Body of pancreas (tissue), 4 donors: ENCODE measurements around the gene MIEF2. TPM values are rescaled to one million over a fixed set of nuclear protein-coding genes. Genes with fewer than 3 reads are reported as not detected.

Experiments
- ATAC-seq: fragments of 150-250 bp; one replicate; pipeline ENCODE4 v1.9.1; 2016
- DNase-seq, 4 donors: peaks; one replicate each; pipeline ENCODE4 v3.0.0-alpha.2; 2019
- H3K27ac ChIP-seq, 4 donors: fragments of 200-600 bp; sonication (generic); 1 replicate in 3 of 4; 2 replicates in 1 of 4; pipeline versions ENCODE4 v1.5.1 to v1.6.1; 2016 to 2019; ENCODE audit warnings: mild to moderate bottlenecking in 1 of 4, mixed read lengths in 1 of 4, moderate library complexity in 1 of 4
- H3K27me3 ChIP-seq, 2 donors: fragments of 200-600 bp; sonication (generic); one replicate each; pipeline ENCODE4 v1.6.0; 2016; ENCODE audit warnings: mild to moderate bottlenecking in 1 of 2
- H3K36me3 ChIP-seq, 2 donors: fragments of 200-600 bp; sonication (generic); replicated peaks in 1 of 2; 2 replicates each; pipeline ENCODE4 v1.5.1; 2016; ENCODE audit warnings: low read depth in 2 of 2; ENCODE audit not compliant: insufficient read depth in 1 of 2
- H3K4me1 ChIP-seq: fragments of 200-600 bp; sonication (generic); one replicate; pipeline ENCODE4 v1.6.0; 2016
- H3K4me3 ChIP-seq, 2 donors: fragments of 200-600 bp; sonication (generic); 1 replicate in 1 of 2; 2 replicates in 1 of 2; pipeline ENCODE4 v1.5.1; 2016 to 2019
- H3K9me3 ChIP-seq, 3 donors: fragments of 200-600 bp; sonication (generic); 1 replicate in 2 of 3; 2 replicates in 1 of 3; pipeline ENCODE4 v1.5.1; 2016
- CTCF ChIP-seq, 7 experiments: fragments of 450-650 bp in 4 of 7; fragments of 200-600 bp in 3 of 7; sonication (generic) in 3 of 7; IDR thresholded peaks; one replicate each; pipeline ENCODE4 v1.5.1; 2016 to 2019; ENCODE audit warnings: antibody characterized with exemption in 7 of 7
- POLR2A ChIP-seq, 3 donors: fragments of 450-650 bp; IDR thresholded peaks; one replicate each; pipeline ENCODE4 v1.6.1; 2016; ENCODE audit warnings: antibody characterized with exemption in 3 of 3, mild to moderate bottlenecking in 2 of 3
- WGBS, 2 donors: methylation state at CpG; one replicate each; pipeline ENCODE4 v1.1.5; 2017; 5-methylcytosine and 5-hydroxymethylcytosine counted together
- intact Hi-C: fragments of 100-400 bp; cut with DNase I; formaldehyde crosslinking; loops from one replicate; pipeline ENCODE4 v1.15.1; 2023
- total RNA-seq, 2 donors: library from RNA; depleted of rRNA; stranded (reverse); fragments of >200 nt; gene quantifications; one replicate each; pipeline ENCODE4 v1.1.0, GENCODE V29; 2016

Gene MIEF2
- total RNA-seq, 2 donors from 2014 or later: 16.2 to 21.8 TPM

- ATAC-seq (no peak), DNase-seq (no peak)
- no peak overlapping the region for H3K27ac ChIP-seq
- H3K4me1 ChIP-seq: peaks cover 14% of the 10 kb centered on the region
- H3K9me3 ChIP-seq: no peaks in the 10 kb centered on the region
- H3K27me3 ChIP-seq: no peaks in the 10 kb centered on the region
- no peak overlapping the region for H3K4me3 ChIP-seq
- TF ChIP-seq POLR2A (IDR thresholded peaks at IDR 0.05): no peak
- TF ChIP-seq CTCF (IDR thresholded peaks at IDR 0.05): no peak
- no peaks in the 10 kb centered on the region for H3K36me3 ChIP-seq
- intact Hi-C loops: no loop called here
- WGBS, 2 donors: 90 to 100% methylated on average over 2 to 4 of the region's 4 CpGs
Observed at GRCh38 chr17:18224053-18224386, 36.4 kb upstream of the MIEF2 start.

- DNase-seq: peak in 1 of 4 donors; percentile 34
- Histone ChIP-seq H3K9me3 (no peaks in the 10 kb centered on the region), H3K4me3 (no peak overlapping the region), H3K27me3 (no peaks in the 10 kb centered on the region), H3K36me3 (no peaks in the 10 kb centered on the region), H3K27ac (peak overlapping the region in 1 of 4 donors; percentile 27), H3K4me1 (peaks cover 14% of the 10 kb centered on the region)
- no peak for TF ChIP-seq CTCF (IDR thresholded peaks at IDR 0.05)
- TF ChIP-seq POLR2A (IDR thresholded peaks at IDR 0.05): no peak
- intact Hi-C loops: no loop called here
- WGBS, 2 donors: 49 to 53% methylated on average over 11 to 23 of the region's 23 CpGs
- no peak for ATAC-seq
Observed at GRCh38 chr17:18224387-18225120, 35.9 kb upstream of the MIEF2 start.

- Histone ChIP-seq H3K4me1 (peaks cover 14% of the 10 kb centered on the region), H3K36me3 (no peaks in the 10 kb centered on the region), H3K9me3 (no peaks in the 10 kb centered on the region), H3K27me3 (no peaks in the 10 kb centered on the region), H3K27ac (peak within 1 kb of the TSS in 1 of 4 donors; percentile 27), H3K4me3 (peak within 1 kb of the TSS; percentile 21 to 41)
- DNase-seq (peak; percentile 96 to 97 (median 97)), ATAC-seq (peak; percentile 99)
- intact Hi-C loops: no loop called here
- 0 to 3% methylated on average over 12 to 39 of the region's 60 CpGs for WGBS, 2 donors
- TF ChIP-seq POLR2A (IDR thresholded peaks at IDR 0.05) (no peak), CTCF (IDR thresholded peaks at IDR 0.05) (no peak)
Observed at GRCh38 chr17:18225121-18225641, 35.3 kb upstream of the MIEF2 start, which contains the start of gene LLGL1. Gene LLGL1 (plus strand): TSS chr17:18225635. CDS start chr17:18225683, 48 bp downstream.

GRCh38 chr17:18225642-18226283 lies 34.7 kb upstream of the MIEF2 start:
- Histone ChIP-seq H3K4me3 (peak overlapping the region; percentile 21 to 41), H3K4me1 (peaks cover 14% of the 10 kb centered on the region), H3K27ac (no peak overlapping the region), H3K36me3 (no peaks in the 10 kb centered on the region), H3K9me3 (no peaks in the 10 kb centered on the region), H3K27me3 (no peaks in the 10 kb centered on the region)
- peak; percentile 14 for ATAC-seq
- intact Hi-C loops: no loop called here
- 0% methylated on average over 6 to 36 of the region's 57 CpGs for WGBS, 2 donors
- no peak for DNase-seq
- TF ChIP-seq POLR2A (IDR thresholded peaks at IDR 0.05) (no peak), CTCF (IDR thresholded peaks at IDR 0.05) (no peak)
